SU-DHL-6 (cell line): ENCODE data around the gene IL22RA2.
A peak's percentile ranks its signal among the peaks of the same experiment; 100 is the strongest.

Experiments used
- EZH2phosphoT487 ChIP-seq: fragments of 200-600 bp; sonication (generic), shearing (Covaris generic); conservative IDR thresholded peaks from 2 replicates; pipeline ENCODE4 v1.6.1; 2018; ENCODE audit warnings: mild to moderate bottlenecking, antibody characterized with exemption, low read length, moderate library complexity, mixed read lengths
- TF ChIP-seq, protein P1 (sequence below): fragments of 200-600 bp; sonication (generic); IDR thresholded peaks from one replicate; pipeline ENCODE4 v1.5.1; 2017; ENCODE audit warnings: antibody characterized with exemption, mild to moderate bottlenecking, low read length, moderate library complexity; ENCODE audit not compliant: insufficient read depth, poor library complexity, severe bottlenecking

DNA sequence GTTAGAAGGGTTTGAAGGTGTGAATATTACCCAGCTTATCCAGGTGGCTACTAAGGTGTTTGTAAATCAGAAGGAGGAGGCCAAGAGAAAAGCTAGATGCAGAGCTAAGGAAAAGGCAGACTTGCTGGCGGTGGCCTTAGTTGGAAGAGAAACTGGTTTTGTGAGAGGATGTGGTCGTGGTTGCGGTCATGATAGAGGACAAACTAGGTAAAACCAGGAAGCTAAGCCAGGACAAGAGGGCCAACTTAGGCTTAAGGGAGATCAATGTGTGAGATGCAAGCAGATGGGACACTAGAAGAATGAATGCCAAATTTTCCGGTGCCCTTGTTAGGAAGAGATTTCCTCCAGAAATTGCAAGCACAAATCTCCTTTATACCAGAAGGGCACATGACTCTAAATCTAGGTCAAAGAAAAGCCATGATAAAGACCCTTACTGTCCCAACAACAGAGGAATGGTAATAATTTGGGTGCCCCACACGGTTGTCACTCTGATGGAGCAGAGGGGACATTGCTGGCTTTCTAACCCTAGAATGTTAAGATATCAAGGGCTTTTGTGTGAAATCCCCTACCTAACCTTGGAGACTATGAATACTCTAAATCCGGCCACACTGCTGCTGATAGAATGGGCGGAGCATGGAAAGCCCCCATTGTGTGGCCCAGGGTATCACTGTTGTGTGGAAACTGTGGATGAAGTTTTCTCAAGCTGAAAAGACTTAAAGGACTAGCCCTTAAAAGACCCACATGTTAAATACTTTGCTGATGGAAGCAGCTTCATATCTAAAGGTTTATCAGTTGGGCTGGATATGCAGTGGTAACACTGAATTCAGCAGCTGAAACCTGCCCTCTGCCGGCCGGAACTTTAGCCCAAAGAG lies 7.8 kb downstream of the IL22RA2 start:
- TF ChIP-seq, protein P1, sequence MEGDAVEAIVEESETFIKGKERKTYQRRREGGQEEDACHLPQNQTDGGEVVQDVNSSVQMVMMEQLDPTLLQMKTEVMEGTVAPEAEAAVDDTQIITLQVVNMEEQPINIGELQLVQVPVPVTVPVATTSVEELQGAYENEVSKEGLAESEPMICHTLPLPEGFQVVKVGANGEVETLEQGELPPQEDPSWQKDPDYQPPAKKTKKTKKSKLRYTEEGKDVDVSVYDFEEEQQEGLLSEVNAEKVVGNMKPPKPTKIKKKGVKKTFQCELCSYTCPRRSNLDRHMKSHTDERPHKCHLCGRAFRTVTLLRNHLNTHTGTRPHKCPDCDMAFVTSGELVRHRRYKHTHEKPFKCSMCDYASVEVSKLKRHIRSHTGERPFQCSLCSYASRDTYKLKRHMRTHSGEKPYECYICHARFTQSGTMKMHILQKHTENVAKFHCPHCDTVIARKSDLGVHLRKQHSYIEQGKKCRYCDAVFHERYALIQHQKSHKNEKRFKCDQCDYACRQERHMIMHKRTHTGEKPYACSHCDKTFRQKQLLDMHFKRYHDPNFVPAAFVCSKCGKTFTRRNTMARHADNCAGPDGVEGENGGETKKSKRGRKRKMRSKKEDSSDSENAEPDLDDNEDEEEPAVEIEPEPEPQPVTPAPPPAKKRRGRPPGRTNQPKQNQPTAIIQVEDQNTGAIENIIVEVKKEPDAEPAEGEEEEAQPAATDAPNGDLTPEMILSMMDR: peak; percentile 54
- TF ChIP-seq EZH2phosphoT487: no peak
